Rectal smooth muscle tissue (tissue), 1 donor: ENCODE measurements around the gene CCT8L2.
"Not testable (repeated sequence)": the region's sequence is repeated elsewhere in the genome, so short reads cannot be mapped to it uniquely, and the experiment has no call there.

Experiments
- H3K27ac ChIP-seq: one replicate; pipeline ENCODE4 v1.7.0; 2013; ENCODE audit warnings: low read depth, low read length, inconsistent platforms
- H3K27me3 ChIP-seq: one replicate; pipeline ENCODE4 v1.7.0; 2013; ENCODE audit warnings: low read length; ENCODE audit not compliant: control insufficient read depth, insufficient read depth
- H3K36me3 ChIP-seq: one replicate; pipeline ENCODE4 v1.7.0; 2013; ENCODE audit warnings: low read length; ENCODE audit not compliant: control insufficient read depth, insufficient read depth
- H3K4me1 ChIP-seq: one replicate; pipeline ENCODE4 v1.7.0; 2013; ENCODE audit warnings: low read length; ENCODE audit not compliant: control insufficient read depth, insufficient read depth
- H3K4me3 ChIP-seq: one replicate; pipeline ENCODE4 v1.7.0; 2013; ENCODE audit warnings: low read length
- H3K9ac ChIP-seq: one replicate; pipeline ENCODE4 v1.7.0; 2013; ENCODE audit warnings: low read length

The CCT8L2 gene, protein sequence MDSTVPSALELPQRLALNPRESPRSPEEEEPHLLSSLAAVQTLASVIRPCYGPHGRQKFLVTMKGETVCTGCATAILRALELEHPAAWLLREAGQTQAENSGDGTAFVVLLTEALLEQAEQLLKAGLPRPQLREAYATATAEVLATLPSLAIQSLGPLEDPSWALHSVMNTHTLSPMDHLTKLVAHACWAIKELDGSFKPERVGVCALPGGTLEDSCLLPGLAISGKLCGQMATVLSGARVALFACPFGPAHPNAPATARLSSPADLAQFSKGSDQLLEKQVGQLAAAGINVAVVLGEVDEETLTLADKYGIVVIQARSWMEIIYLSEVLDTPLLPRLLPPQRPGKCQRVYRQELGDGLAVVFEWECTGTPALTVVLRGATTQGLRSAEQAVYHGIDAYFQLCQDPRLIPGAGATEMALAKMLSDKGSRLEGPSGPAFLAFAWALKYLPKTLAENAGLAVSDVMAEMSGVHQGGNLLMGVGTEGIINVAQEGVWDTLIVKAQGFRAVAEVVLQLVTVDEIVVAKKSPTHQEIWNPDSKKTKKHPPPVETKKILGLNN

DNA sequence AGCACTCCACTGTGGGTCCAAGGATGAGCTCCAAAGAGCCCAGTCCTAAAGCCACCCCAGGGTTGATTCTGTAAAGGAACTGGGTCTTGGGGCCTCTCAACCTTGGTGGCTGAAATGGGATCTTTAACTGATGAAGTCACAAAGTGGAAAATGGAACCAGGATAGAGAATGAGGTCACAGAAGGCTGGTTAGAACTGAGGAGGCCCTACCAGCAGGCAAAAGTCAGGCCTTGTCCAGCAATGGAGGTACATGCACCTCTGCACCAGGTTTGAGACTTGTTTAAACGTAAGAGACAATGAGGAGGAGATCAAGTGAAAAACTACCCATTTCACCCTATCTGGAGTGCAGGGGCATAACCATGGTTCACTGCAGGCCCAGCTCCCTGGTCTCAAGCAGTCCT is at the start of gene CCT8L2:
Gene CCT8L2 (minus strand): TSS at position 101 of the 400 bp plus-strand sequence. CDS start 260 bp downstream, outside the sequence.
- not testable (repeated sequence) for H3K9ac ChIP-seq, H3K4me3 ChIP-seq, H3K27me3 ChIP-seq, H3K27ac ChIP-seq, H3K36me3 ChIP-seq, H3K4me1 ChIP-seq

DNA sequence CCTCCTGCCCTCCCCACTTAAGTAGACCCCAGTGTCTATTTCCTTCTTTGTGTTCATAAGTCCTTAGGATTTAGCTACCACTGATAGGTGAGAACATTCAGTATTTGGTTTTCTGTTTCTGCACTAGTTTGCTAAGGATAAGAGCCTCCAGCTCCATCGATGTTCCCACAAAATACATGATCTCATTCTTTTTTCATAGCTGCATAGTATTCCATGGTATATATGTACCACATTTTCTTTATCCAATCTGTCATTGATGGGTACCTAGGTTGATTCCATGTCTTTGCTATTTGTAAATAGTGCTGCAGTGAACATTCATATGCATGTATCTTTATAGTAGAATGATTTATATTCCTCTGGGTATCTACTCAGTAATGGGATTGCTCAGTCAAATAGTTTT is 42.8 kb upstream of the CCT8L2 start:
- not testable (repeated sequence) for H3K4me3 ChIP-seq, H3K27ac ChIP-seq, H3K36me3 ChIP-seq, H3K9ac ChIP-seq, H3K27me3 ChIP-seq, H3K4me1 ChIP-seq

DNA sequence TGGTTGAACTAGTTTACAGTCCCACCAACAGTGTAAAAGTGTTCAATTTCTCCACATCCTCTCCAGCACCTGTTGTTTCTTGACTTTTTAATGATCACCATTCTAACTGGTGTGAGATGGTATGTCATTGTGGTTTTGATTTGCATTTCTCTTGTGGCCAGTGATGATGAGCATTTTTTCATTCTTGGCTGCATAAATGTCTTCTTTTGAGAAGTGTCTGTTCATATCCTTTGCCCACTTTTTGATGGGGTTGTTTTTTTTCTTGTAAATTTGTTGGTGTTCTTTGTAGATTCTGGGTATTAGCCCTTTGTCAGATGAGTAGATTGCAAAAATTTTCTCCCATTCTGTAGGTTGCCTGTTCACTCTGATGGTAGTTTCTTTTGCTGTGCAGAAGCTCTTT is 41.5 kb upstream of the CCT8L2 start:
- not testable (repeated sequence) for H3K4me1 ChIP-seq, H3K9ac ChIP-seq, H3K27me3 ChIP-seq, H3K4me3 ChIP-seq, H3K36me3 ChIP-seq, H3K27ac ChIP-seq

DNA sequence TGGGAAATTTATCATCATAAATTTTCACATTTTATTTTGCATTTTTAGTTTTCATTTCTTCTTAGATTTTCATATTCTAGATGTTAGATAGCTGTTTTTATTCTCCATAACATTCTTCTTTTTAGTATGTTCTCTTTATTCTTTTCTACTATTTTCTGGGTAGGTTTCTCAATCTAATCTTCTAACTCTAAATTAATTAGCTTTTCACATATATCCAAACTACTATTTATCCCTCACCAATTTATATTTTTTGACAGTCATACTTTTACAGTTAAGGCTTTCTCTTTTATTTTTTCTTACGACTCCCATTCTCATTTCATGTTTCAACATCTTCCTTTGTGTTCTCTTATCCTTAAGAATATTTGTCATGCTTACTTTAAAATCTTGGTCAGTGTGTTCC is 35.9 kb upstream of the CCT8L2 start:
- H3K27ac ChIP-seq, H3K4me3 ChIP-seq, H3K36me3 ChIP-seq, H3K4me1 ChIP-seq, H3K9ac ChIP-seq, H3K27me3 ChIP-seq: not testable (repeated sequence)

DNA sequence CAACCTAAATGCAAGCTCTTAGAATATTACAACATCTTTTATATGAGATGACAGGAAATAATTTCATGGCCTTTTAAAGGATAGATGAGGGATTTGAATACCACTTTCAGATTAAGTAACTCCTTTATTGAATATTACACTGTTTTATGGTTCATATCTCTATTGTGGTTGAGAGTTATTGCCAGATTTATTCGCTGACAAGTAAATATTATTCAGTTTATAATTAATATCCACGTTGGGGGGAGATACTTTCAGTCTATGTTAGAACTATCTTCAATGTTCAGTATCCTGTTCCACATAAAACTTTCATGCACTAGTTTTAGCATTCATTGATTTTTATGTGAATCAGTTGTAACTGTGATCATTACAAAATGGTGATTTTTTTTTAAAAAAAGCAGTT is 32.4 kb upstream of the CCT8L2 start:
- H3K4me1 ChIP-seq, H3K9ac ChIP-seq, H3K27ac ChIP-seq, H3K27me3 ChIP-seq, H3K4me3 ChIP-seq, H3K36me3 ChIP-seq: not testable (repeated sequence)

DNA sequence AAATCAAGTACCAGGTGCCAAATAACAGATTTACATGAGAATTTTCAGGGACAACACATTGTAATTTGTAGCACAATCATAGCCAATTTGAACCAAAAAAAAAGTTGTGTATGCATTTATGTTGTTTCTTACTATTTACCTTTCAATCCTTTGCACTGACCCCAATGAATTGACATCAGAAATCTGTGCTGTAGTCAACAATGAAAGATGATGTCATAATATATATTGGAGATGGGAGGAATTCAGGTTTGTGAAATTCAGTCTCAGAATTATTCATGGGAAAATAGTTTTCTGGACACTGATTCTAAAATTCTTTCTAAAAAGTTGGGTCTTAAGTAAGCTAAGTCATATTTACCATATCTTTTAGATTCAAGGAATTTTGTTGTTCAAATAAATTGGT is 31.0 kb upstream of the CCT8L2 start:
- H3K4me3 ChIP-seq, H3K9ac ChIP-seq, H3K27ac ChIP-seq, H3K27me3 ChIP-seq, H3K36me3 ChIP-seq, H3K4me1 ChIP-seq: not testable (repeated sequence)

DNA sequence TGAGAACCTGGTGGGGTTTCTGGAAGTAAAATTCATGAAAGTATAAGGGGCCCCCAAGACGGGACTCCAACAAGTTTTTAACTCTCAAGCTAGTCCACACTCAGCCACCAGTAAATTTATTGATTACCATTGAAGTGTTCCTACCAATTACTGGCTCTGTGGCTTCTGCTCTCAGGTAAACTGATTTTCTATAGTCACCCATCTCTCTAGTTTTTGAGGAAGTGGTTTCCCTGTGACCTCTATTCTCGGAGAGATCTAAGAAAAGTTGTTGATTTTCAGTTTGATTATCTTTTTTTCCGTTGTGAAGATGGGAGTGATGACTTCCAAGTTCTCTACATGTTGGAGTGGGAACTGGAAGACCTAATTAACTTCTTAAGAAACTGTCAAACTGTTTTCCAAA is 24.9 kb upstream of the CCT8L2 start:
- not testable (repeated sequence) for H3K4me1 ChIP-seq, H3K36me3 ChIP-seq, H3K4me3 ChIP-seq, H3K27me3 ChIP-seq, H3K27ac ChIP-seq, H3K9ac ChIP-seq

DNA sequence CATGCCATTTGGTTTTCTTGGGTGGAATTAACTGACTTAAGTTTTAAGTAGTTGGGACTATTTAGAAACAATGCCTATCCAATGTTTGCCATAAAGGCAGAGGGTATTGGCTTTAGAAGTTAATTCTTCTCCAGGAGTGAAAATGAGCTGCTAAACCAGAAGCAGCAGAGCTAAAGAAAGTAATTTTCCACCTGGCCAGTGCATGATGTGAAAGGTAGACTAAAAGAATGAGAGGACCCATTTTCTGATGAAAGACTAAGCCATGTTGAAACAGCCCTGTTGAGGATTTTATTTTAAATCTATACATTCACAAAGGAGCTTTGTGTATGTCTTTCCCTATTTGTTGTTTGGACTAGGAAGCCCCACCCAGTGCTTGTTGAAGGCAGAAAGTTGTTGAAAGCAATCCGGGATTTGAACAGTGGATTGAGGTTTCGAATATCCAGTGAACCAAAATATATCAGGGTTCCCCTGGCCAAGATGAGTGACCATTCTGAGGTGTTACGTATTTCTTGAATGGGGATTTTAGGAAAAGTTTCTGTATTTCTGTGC is 23.9 kb upstream of the CCT8L2 start:
- H3K27me3 ChIP-seq, H3K9ac ChIP-seq, H3K36me3 ChIP-seq, H3K27ac ChIP-seq, H3K4me1 ChIP-seq, H3K4me3 ChIP-seq: not testable (repeated sequence)

DNA sequence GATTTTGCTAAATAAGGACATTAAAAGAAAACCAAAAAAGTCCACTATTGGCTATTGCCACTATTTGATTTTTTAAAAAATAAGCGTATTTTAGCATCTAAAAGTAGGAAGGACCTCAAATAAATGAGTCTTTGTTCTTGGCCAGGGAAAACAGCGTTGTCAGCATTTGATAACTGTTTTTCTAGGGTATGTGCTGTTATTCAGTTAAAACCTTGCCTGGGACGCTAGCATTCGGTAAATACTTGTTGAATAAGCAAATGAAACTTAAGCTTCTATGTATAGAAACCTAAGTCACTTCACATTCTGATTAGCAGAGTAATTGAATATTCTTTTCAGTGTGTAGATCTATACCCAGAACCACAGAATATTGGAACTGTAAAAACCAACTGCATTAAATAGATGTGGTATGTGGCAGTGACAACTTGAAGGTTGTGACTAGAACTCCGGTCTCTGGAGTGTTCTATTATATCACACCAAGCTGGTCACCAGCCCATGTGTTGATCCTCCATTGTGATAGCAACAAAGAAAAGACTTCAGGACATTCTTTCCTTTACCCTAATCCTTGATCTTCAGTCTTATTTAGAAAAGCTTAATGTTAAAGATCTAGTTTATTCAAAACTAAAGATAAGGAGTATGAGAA is 23.1 kb upstream of the CCT8L2 start:
- H3K4me1 ChIP-seq, H3K27me3 ChIP-seq, H3K27ac ChIP-seq, H3K36me3 ChIP-seq, H3K9ac ChIP-seq, H3K4me3 ChIP-seq: not testable (repeated sequence)

DNA sequence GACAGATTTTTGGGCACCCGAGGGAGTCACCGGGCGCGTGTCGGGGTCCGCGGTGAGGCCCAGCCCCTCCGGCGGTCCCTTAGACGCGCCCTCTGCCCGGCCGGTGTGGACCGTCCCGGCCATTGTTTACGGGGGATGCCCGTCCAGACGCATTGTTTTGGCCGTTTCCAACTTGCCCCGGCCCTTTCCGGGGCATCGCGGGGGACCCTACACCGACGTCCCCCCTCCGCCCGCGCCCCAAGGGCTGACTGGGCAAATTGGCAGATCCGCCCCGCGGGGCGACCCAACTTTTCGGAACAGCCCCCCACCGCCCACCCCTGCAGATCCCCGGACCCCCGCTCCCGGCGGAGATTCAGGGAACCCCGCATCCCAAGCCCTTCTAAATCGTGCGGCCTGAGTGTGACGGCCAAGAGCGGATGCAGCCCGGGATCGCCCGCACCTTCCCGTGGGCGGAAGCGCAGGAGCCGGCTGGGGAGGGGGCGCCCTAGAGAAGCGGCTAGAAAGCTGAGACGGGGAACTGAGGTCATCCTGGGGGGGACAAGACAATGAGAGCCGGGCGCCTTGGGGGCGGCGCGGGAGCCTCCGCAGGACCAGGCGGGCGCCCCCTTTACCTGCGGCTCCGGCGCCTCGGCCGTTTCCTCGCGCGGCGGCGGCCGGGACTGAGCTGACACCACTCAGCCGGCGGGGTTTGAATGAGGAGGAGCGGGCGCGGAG is 17.1 kb upstream of the CCT8L2 start:
- Histone ChIP-seq H3K9ac (no peak overlapping the region), H3K27me3 (no peaks in the 10 kb centered on the region), H3K27ac (no peak overlapping the region), H3K36me3 (no peaks in the 10 kb centered on the region), H3K4me3 (no peak overlapping the region), H3K4me1 (no peaks in the 10 kb centered on the region)

DNA sequence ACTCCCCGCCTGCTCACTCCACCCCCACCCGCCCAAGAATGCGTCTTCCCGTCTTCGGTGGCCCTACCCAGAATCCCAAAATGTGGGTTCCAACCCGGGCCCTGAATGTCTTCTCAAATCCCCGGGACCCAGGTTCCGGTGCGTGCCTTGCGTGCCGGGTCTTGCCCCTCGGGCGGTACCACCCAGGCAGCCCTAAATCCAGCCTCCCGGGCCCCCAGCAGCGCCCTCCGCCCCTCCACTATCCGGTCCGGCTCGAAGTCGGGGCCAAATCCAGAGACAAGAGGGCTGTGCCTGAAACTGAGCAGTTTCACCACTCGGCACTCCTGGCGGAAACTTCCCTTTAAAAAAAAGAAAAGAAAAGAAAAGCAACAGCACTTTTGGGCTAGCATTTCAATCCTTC is 16.3 kb upstream of the CCT8L2 start:
- Histone ChIP-seq H3K9ac (no peak overlapping the region), H3K4me3 (no peak overlapping the region), H3K27ac (no peak overlapping the region), H3K4me1 (no peaks in the 10 kb centered on the region), H3K36me3 (no peaks in the 10 kb centered on the region), H3K27me3 (no peaks in the 10 kb centered on the region)

DNA sequence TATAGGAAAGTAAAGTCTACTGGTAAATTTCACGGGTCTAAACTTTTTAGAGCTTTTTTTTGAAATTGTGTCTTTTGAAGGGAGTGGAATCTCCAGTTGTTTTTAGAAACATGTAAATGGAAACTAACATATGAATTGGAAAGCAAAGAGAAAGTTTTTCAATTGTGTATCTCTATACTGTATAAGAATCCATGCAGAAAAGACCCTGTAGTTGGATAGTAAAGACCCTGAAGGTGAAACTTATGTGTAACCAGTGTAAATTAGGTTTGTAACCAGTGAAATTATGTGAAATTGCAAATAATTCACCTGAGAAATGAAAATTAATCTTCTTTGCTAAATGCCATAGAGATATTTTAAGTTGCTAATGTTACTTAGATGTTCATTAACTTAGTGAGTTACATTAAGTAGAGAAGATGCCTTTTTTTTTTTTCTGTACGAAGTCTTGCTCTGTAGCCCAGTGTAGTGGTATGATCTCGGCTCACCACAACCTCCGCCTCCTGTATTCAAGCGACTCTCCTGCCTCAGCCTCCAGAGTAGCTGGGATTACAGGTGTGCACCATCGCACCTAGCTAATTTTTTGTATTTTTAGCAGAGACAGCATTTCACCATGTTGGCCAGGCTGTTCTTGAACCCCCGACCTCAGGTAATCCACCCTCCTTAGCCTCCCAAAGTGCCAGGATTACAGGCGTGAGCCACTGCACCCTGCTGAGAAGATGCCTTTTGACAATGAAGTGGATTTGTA is 11.8 kb upstream of the CCT8L2 start:
- not testable (repeated sequence) for H3K27ac ChIP-seq, H3K4me1 ChIP-seq, H3K9ac ChIP-seq, H3K4me3 ChIP-seq, H3K27me3 ChIP-seq, H3K36me3 ChIP-seq
